Measurements from ENCODE around the gene OLFM2.
"Not testable (repeated sequence)": the region's sequence is repeated elsewhere in the genome, so short reads cannot be mapped to it uniquely, and the experiment has no call there.

OLFM2 gene

GRCh38 chr19:9922782-9923379 is 13.4 kb downstream of the OLFM2 start:
- not testable (repeated sequence) for H3K27me3 ChIP-seq (ENCODE audit: control insufficient read depth in 1 of 2, insufficient read depth in 2 of 2, low read length in 2 of 2); H3K9ac ChIP-seq (ENCODE audit: low read length in 2 of 2); H3K36me3 ChIP-seq (ENCODE audit: control insufficient read depth in 2 of 2, insufficient read depth in 2 of 2, low read length in 2 of 2); H3K9me3 ChIP-seq (ENCODE audit: control insufficient read depth in 2 of 2, low read length in 2 of 2); H3K4me3 ChIP-seq (ENCODE audit: low read length in 2 of 2); H3K27ac ChIP-seq (ENCODE audit: low read length); H3K4me1 ChIP-seq (ENCODE audit: control insufficient read depth, insufficient read depth, low read length)

- H3K27me3 ChIP-seq (ENCODE audit: control insufficient read depth in 1 of 2, insufficient read depth in 2 of 2, low read length in 2 of 2) = peaks cover 23 to 32% of the 10 kb centered on the region in 2 donors
- no peak overlapping the region for H3K4me3 ChIP-seq (ENCODE audit: low read length in 2 of 2)
- no peak overlapping the region for H3K9ac ChIP-seq (ENCODE audit: low read length in 2 of 2)
- H3K27ac ChIP-seq (ENCODE audit: low read length) = no peak overlapping the region
- H3K9me3 ChIP-seq (ENCODE audit: control insufficient read depth in 2 of 2, low read length in 2 of 2) = no peaks in the 10 kb centered on the region
- H3K36me3 ChIP-seq (ENCODE audit: control insufficient read depth in 2 of 2, insufficient read depth in 2 of 2, low read length in 2 of 2) = no peaks in the 10 kb centered on the region
- H3K4me1 ChIP-seq (ENCODE audit: control insufficient read depth, insufficient read depth, low read length) = peaks cover 9% of the 10 kb centered on the region
Observed at GRCh38 chr19:9917321-9917720, 19.0 kb downstream of the OLFM2 start.

- H3K9me3 ChIP-seq (ENCODE audit: control insufficient read depth in 2 of 2, low read length in 2 of 2) = no peaks in the 10 kb centered on the region
- no peak overlapping the region for H3K27ac ChIP-seq (ENCODE audit: low read length)
- H3K9ac ChIP-seq (ENCODE audit: low read length in 2 of 2) = no peak overlapping the region
- H3K4me1 ChIP-seq (ENCODE audit: control insufficient read depth, insufficient read depth, low read length) = peaks cover 9% of the 10 kb centered on the region
- H3K36me3 ChIP-seq (ENCODE audit: control insufficient read depth in 2 of 2, insufficient read depth in 2 of 2, low read length in 2 of 2) = no peaks in the 10 kb centered on the region
- no peak overlapping the region for H3K4me3 ChIP-seq (ENCODE audit: low read length in 2 of 2)
- peaks cover 29 to 38% of the 10 kb centered on the region in 2 donors for H3K27me3 ChIP-seq (ENCODE audit: control insufficient read depth in 1 of 2, insufficient read depth in 2 of 2, low read length in 2 of 2)
Observed at GRCh38 chr19:9916719-9917118, 19.6 kb downstream of the OLFM2 start.

- H3K36me3 ChIP-seq (ENCODE audit: control insufficient read depth in 2 of 2, insufficient read depth in 2 of 2, low read length in 2 of 2) = no peaks in the 10 kb centered on the region
- H3K4me3 ChIP-seq (ENCODE audit: low read length in 2 of 2) = peak overlapping the region; percentile 59 to 61
- no peak overlapping the region for H3K27ac ChIP-seq (ENCODE audit: low read length)
- no peak overlapping the region for H3K9ac ChIP-seq (ENCODE audit: low read length in 2 of 2)
- peaks cover 9% of the 10 kb centered on the region for H3K4me1 ChIP-seq (ENCODE audit: control insufficient read depth, insufficient read depth, low read length)
- no peaks in the 10 kb centered on the region for H3K9me3 ChIP-seq (ENCODE audit: control insufficient read depth in 2 of 2, low read length in 2 of 2)
- H3K27me3 ChIP-seq (ENCODE audit: control insufficient read depth in 1 of 2, insufficient read depth in 2 of 2, low read length in 2 of 2) = peaks cover 37 to 44% of the 10 kb centered on the region in 2 donors
Observed at GRCh38 chr19:9914315-9915207, 21.8 kb downstream of the OLFM2 start.

GRCh38 chr19:9914001-9914314 is 22.4 kb downstream of the OLFM2 start:
- H3K27ac ChIP-seq (ENCODE audit: low read length) = no peak overlapping the region
- H3K9me3 ChIP-seq (ENCODE audit: control insufficient read depth in 2 of 2, low read length in 2 of 2) = no peaks in the 10 kb centered on the region
- H3K9ac ChIP-seq (ENCODE audit: low read length in 2 of 2) = no peak overlapping the region
- H3K4me1 ChIP-seq (ENCODE audit: control insufficient read depth, insufficient read depth, low read length) = peaks cover 9% of the 10 kb centered on the region
- peak overlapping the region; percentile 59 to 61 for H3K4me3 ChIP-seq (ENCODE audit: low read length in 2 of 2)
- no peaks in the 10 kb centered on the region for H3K36me3 ChIP-seq (ENCODE audit: control insufficient read depth in 2 of 2, insufficient read depth in 2 of 2, low read length in 2 of 2)
- H3K27me3 ChIP-seq (ENCODE audit: control insufficient read depth in 1 of 2, insufficient read depth in 2 of 2, low read length in 2 of 2) = peaks cover 37 to 47% of the 10 kb centered on the region in 2 donors

DNA sequence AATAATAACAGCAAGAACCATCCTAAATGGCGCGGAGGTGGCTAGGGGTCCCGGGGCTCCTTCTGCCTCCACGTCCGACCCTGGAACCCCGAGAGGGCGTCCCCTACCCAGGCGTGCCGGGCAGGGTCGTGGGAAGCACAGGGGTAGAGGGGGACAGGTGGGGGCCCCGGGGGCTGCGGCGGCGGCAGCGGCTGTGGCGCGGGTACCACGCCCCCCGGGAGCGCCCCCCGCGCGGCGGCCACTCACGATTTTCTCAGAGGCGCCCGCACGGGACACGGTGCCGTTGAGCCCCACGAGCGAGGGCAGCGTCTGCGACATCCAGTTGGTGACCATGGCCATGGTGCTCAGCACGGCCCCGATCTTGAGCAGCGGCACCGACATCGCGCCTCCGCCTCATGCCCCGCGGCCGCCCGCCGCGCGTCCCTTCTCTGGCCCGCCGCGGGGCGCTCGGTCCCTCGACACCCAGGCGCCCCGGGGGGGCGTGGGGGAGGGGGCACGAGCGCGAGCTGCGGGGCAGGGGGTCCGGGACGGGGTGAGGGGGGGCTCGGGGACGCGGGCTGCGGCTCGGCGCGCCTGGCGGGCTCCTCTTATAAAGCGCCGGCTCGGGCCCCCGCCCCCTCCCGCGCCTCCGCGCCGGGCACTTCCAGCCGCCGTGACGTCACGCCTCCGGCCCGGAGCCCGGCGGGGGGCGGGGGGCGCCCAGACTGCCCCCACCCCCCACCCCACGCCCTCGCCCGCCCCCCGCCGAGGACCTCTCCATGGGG is 22.9 kb downstream of the OLFM2 start:
- peaks cover 38 to 44% of the 10 kb centered on the region in 2 donors for H3K27me3 ChIP-seq (ENCODE audit: control insufficient read depth in 1 of 2, insufficient read depth in 2 of 2, low read length in 2 of 2)
- H3K27ac ChIP-seq (ENCODE audit: low read length) = no peak overlapping the region
- no peaks in the 10 kb centered on the region for H3K36me3 ChIP-seq (ENCODE audit: control insufficient read depth in 2 of 2, insufficient read depth in 2 of 2, low read length in 2 of 2)
- H3K4me3 ChIP-seq (ENCODE audit: low read length in 2 of 2) = peak overlapping the region in 1 of 2 donors; percentile 40
- peaks cover 9% of the 10 kb centered on the region for H3K4me1 ChIP-seq (ENCODE audit: control insufficient read depth, insufficient read depth, low read length)
- no peaks in the 10 kb centered on the region for H3K9me3 ChIP-seq (ENCODE audit: control insufficient read depth in 2 of 2, low read length in 2 of 2)
- no peak overlapping the region for H3K9ac ChIP-seq (ENCODE audit: low read length in 2 of 2)

DNA sequence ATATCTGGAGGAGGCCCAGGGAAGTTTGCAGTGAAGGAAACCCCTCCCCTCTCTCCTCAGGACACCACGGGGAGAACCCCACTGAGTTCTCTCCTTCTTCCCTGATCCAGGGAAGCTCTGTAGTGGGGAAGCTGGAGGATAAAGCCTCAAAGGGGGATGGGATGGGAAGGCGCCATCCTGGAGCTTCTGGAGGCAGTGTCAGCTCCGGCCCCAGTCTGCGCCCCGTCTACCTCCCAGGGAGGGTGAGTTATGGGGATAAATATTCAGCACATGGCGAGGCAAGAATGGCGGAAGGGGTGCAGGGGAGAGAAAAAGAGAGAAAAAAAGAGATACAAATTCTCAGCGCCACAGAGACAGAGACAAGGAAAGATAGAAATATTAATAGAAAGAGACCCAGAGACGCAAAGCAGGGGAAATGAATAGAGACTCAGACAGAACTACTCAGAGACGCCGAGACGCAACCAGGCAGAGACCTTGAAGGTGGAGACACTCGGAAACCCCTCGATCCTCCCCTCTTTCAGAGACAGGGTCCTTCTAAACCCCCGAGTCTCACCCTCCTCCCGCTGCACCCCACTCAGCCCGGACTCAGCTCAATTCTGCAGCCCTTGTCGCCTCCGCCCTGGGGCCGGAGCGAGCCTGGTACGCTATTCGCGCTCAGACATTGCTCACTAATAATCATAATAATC is 23.6 kb downstream of the OLFM2 start:
- no peaks in the 10 kb centered on the region for H3K9me3 ChIP-seq (ENCODE audit: control insufficient read depth in 2 of 2, low read length in 2 of 2)
- H3K36me3 ChIP-seq (ENCODE audit: control insufficient read depth in 2 of 2, insufficient read depth in 2 of 2, low read length in 2 of 2) = no peaks in the 10 kb centered on the region
- H3K4me1 ChIP-seq (ENCODE audit: control insufficient read depth, insufficient read depth, low read length) = peaks cover 9% of the 10 kb centered on the region
- peak overlapping the region in 1 of 2 donors; percentile 40 for H3K4me3 ChIP-seq (ENCODE audit: low read length in 2 of 2)
- H3K9ac ChIP-seq (ENCODE audit: low read length in 2 of 2) = no peak overlapping the region
- peaks cover 38 to 44% of the 10 kb centered on the region in 2 donors for H3K27me3 ChIP-seq (ENCODE audit: control insufficient read depth in 1 of 2, insufficient read depth in 2 of 2, low read length in 2 of 2)
- H3K27ac ChIP-seq (ENCODE audit: low read length) = no peak overlapping the region

- Histone ChIP-seq H3K4me1 (ENCODE audit: control insufficient read depth, insufficient read depth, low read length) (peaks cover 9% of the 10 kb centered on the region), H3K27me3 (ENCODE audit: control insufficient read depth in 1 of 2, insufficient read depth in 2 of 2, low read length in 2 of 2) (peaks cover 35 to 39% of the 10 kb centered on the region in 2 donors), H3K9me3 (ENCODE audit: control insufficient read depth in 2 of 2, low read length in 2 of 2) (no peaks in the 10 kb centered on the region), H3K9ac (ENCODE audit: low read length in 2 of 2) (no peak overlapping the region), H3K36me3 (ENCODE audit: control insufficient read depth in 2 of 2, insufficient read depth in 2 of 2, low read length in 2 of 2) (no peaks in the 10 kb centered on the region), H3K4me3 (ENCODE audit: low read length in 2 of 2) (no peak overlapping the region), H3K27ac (ENCODE audit: low read length) (no peak overlapping the region)
Observed at GRCh38 chr19:9911524-9912185, 24.7 kb downstream of the OLFM2 start.

DNA sequence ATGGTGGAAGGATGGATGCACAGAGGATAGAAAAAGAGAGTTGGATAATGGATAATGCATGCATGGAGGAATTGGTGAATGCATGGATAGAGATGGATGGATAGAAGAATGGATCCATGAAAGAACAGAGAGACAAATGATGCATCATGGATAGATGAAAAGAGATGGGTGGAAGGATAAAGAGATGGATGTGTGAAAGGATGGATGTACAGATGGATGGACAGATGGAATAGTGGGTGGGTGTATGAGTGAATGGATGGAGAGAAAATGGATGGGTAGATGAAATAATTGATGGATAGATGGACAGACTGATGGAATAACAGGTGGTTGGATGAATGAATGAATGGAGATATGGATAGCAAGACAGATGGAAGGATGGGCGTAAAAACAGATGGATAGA is 25.7 kb downstream of the OLFM2 start:
- H3K4me1 ChIP-seq (ENCODE audit: control insufficient read depth, insufficient read depth, low read length) = peaks cover 9% of the 10 kb centered on the region
- no peak overlapping the region for H3K27ac ChIP-seq (ENCODE audit: low read length)
- no peak overlapping the region for H3K9ac ChIP-seq (ENCODE audit: low read length in 2 of 2)
- H3K9me3 ChIP-seq (ENCODE audit: control insufficient read depth in 2 of 2, low read length in 2 of 2) = no peaks in the 10 kb centered on the region
- H3K27me3 ChIP-seq (ENCODE audit: control insufficient read depth in 1 of 2, insufficient read depth in 2 of 2, low read length in 2 of 2) = peaks cover 33 to 39% of the 10 kb centered on the region in 2 donors
- H3K36me3 ChIP-seq (ENCODE audit: control insufficient read depth in 2 of 2, insufficient read depth in 2 of 2, low read length in 2 of 2) = no peaks in the 10 kb centered on the region
- no peak overlapping the region for H3K4me3 ChIP-seq (ENCODE audit: low read length in 2 of 2)

- Histone ChIP-seq H3K4me1 (ENCODE audit: control insufficient read depth, insufficient read depth, low read length) (peaks cover 8% of the 10 kb centered on the region), H3K27ac (ENCODE audit: low read length) (no peak overlapping the region), H3K27me3 (ENCODE audit: control insufficient read depth in 1 of 2, insufficient read depth in 2 of 2, low read length in 2 of 2) (peaks cover 30% of the 10 kb centered on the region in 2 donors), H3K9ac (ENCODE audit: low read length in 2 of 2) (no peak overlapping the region), H3K36me3 (ENCODE audit: control insufficient read depth in 2 of 2, insufficient read depth in 2 of 2, low read length in 2 of 2) (no peaks in the 10 kb centered on the region), H3K4me3 (ENCODE audit: low read length in 2 of 2) (no peak overlapping the region), H3K9me3 (ENCODE audit: control insufficient read depth in 2 of 2, low read length in 2 of 2) (no peaks in the 10 kb centered on the region)
Observed at GRCh38 chr19:9909251-9909650, 27.1 kb downstream of the OLFM2 start.

Data from stomach smooth muscle (tissue), 2 donors.